Activated CD8-positive, alpha-beta memory T cell treated with anti-CD3 and anti-CD28 coated beads, Interleukin-2, amount 50 U/mL, for 24 hours (primary cell): Measurements from ENCODE around the gene BDNF.
"Not testable (repeated sequence)": the region's sequence is repeated elsewhere in the genome, so short reads cannot be mapped to it uniquely, and the experiment has no call there.

Source experiments
- DNase-seq: peaks from one replicate; pipeline ENCODE4 v3.0.0-alpha.2; 2020; ENCODE audit errors: extremely low read depth

BDNF gene

DNA sequence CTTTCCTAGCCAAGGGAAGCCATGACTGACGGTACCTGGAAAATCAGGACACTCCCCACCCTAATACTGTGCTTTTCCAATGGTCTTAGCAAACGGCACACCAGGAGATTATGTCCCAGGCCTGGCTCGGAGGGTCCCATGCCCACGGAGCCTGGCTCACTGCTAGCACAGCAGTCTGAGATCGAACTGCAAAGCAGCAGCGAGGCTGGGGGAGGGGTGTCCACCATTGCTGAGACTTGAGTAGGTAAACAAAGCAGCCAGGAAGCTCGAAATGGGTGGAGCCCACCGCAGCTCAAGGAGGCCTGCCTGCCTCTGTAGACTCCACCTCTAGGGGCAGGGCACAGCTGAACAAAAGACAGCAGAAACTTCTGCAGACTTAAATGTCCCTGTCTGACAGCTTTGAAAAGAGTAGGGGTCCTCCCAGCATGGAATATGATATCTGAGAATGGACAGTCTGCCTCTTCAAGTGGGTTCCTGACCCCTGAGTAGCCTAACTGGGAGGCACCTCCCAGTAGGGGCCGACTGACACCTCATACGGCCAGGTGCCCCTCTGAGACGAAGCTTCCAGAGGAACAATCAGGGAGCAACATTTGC is 34.6 kb downstream of the BDNF start:
- not testable (repeated sequence) for DNase-seq

DNA sequence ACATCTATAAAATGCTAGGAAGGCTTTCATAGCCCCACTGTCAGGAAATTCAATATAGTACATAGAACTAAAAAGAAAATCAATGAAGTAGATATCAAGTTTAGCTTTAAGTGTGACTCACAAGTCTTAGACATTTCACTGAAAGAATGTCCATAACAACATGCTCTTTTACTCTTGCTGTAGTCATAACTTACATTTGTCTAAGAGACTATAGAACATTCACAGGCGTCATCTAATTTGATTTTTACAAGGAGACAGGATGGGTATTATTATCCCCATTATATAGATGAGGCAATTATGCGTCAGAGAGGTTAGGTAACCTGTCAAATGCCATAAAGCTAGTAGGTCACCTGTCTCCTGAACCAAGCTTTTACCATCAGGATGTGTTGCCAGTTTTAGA is 36.9 kb downstream of the BDNF start:
- no peak for DNase-seq

DNA sequence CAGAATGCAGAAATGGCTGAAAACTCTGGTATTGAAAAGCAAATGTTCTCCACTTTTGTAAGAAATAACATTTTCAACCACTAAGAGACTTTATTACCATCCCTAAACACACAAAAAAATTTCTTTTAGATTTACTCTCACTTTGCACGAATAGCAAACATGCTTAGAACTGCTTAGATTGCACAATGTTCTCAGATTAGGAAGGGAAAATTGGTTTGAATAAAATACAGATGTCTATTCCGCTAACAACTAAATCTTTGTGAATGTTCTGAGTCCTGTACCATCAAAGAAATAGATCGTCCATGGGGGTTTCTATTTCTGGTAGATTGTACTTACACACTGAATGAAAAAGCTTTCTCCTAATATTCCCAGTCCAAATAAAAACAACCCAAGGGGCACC is 40.1 kb downstream of the BDNF start:
- no peak for DNase-seq

DNA sequence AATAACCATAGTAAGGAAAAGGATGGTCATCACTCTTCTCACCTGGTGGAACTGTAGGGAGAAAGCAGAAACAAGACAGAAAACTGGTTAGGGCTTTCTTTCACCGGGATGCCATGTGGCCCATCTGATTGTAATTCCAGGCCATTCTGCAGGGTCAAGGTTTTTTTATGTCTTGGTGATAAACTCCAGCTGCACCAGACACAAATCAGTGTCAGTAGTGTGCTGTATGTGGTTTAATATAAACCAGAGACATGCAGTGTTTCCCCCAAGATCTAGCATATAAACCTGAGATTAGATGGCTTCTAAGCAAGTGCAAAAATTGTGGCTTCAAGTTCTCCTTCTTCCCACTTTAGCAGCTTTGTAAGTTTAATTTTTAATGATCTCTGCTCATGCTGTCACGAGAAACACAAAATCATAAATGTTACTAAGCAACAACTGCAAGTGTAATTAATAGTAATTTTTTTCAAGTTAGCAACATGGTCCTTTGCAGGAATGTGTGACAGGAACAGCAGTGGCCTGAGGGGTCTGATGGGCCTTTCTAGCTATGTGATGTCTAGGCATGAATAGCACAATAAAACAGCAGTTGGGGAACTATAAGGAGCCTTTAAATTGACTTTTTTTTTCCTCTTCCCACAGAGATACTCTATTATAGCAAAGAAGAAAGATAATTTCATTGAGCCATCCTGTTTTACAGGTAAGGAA is 41.6 kb downstream of the BDNF start:
- DNase-seq: no peak

DNA sequence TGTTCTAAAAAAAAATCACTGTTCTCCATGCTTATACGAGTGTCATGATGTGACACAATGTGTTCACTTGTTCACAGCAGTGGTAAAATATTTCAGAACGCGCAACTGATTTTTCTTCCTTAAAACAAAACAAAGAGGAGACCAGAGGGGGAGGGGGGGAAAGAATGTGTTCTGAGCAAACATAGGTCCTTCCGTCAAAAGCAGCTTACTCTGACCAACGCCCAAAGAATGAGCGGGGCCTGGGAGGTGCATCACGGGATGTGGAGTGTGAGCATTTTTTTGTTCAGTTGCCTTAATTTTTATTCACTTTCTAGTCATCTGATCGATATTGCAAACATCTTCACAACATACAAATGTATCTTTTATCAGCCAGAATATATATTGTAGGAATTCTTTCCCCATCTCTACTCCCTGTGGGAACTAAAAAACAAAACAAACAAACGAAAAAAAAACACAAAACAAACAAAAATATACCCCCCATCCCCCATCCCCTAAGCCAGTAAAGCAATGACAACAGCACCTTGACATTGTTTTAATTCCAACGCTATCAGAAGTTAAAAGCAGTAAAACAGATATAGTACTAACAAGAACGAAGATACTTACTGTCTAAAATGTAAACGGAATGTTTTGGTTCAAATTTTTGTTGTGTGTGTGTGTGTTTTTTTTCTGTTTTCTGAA is 43.3 kb downstream of the BDNF start:
- no peak for DNase-seq

DNA sequence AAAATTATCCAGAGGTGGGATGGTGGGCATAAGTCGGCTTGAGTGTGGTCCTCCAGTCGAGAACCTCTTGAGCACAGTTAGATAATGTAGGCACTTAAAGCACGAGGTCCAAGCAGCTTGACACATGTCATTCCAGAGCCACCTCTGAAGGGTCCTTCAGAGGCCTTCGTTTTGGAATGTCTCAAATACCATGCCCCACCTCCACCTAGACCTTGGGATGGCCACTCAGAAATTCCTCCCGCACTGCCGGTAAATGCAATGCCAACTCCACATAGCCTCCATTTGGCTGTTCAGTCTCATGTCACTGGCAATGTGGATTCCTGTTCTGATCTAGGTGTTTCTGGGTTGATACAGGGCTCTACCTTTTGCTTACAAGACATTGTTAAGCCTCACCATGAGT is 43.9 kb downstream of the BDNF start:
- no peak for DNase-seq

DNA sequence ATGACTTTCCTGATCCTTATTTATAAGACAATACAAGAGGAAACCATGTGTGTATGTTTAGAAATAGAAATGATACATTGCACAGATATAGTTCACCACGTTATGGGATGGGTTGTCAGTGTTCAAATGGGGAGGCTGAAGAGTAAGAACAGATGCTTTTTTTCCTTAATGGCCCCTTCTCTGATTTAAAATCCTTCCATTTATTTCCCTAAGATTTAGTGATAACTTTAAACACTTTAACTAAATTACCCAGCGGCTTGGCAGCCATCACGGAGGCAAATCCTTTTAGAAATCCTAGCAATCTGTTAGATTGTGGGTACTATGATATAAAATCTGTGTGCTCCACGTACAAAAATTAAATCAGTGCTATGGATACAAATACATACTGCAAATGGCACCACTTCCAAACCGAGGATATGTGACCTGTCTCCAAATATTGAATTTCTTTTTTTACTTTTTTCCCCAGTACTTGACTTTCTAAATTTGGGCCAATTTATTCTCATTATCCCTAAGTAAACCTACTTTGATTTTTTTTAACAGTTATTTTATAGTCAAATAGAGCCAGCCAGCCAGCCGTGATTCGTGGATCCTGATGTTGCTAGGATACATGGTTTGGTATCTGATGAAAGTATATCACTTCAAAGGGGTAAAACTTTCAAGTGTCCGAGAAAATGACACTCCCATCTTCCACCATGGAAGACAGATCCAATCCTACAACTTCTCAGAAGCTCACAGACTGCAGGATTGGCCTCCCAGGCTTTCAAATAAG is 46.1 kb downstream of the BDNF start:
- no peak for DNase-seq

DNA sequence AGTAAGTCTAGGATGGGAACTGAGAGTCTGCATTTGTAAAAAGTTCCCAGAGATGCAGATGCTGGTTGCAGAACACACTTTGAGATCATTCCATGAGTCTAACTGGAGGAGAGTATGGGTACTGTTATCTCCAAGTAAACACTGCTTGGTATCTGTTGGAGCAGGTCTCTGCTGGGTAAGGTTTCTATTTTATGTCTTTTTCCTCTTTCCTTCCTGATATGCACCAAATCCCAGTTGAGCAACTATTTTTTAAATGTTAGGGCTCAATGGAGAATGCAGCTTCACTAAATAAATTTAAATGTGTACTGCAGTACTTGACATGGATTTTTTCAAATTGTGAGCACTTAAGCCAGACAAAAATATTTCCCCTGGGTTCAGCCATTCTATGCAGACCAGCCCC is 48.5 kb downstream of the BDNF start:
- no peak for DNase-seq

DNA sequence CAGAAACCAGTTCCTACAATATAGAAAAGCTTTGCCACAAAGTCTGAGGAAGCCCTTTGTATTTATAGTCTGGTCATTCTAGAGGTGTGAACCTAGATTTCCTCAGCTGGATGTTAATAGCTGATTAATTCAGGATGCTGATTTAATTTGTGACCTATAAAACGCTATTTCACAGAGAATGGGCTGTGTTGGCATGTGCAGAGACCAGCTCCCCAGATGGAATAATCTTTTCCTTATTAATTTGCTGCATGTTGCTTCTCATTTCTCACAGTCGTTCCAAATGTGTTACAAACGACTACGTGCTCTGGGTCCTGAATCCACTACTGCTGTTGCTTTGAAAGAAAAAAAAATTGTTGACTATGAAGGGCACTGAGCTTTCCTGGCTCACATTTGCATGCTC is 49.3 kb downstream of the BDNF start:
- DNase-seq: no peak

DNA sequence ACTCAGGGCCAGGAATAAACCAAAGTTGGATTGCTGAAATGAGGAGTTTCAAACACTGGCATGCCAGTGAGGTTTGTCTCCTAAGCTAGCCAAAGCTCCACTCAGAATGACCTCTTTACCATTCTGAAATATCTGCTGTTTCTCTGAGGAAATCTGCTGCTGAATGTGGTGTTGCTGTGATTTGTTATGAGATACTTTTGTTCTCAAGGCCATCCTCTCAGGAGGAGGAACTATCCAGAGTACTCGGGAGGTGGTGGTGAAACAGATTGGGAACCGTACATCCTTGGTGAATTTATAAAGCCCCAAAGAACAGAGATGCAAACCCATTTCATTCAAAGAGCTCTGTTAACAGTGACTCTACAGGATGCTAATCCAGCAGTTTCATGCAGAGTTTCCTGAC is 50.5 kb downstream of the BDNF start:
- DNase-seq: no peak

DNA sequence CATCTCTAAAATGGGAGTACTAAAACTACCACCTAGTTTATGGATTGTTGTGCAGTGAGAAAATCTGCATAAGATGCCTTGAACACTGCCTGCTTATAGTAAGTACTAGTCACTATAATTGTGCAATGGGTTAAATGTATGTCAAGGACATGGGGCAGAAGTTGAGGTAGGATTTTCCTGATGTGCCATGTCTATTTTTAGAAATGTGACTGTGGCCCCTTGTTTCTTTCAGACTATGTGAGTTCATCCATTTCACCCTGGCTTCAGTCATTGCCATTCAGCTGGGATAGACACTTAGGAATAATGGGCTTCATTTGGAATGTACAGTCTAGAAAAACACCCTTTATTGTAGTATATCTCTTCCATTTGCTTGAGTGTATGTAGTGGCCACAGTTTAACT is 51.4 kb downstream of the BDNF start:
- no peak for DNase-seq

DNA sequence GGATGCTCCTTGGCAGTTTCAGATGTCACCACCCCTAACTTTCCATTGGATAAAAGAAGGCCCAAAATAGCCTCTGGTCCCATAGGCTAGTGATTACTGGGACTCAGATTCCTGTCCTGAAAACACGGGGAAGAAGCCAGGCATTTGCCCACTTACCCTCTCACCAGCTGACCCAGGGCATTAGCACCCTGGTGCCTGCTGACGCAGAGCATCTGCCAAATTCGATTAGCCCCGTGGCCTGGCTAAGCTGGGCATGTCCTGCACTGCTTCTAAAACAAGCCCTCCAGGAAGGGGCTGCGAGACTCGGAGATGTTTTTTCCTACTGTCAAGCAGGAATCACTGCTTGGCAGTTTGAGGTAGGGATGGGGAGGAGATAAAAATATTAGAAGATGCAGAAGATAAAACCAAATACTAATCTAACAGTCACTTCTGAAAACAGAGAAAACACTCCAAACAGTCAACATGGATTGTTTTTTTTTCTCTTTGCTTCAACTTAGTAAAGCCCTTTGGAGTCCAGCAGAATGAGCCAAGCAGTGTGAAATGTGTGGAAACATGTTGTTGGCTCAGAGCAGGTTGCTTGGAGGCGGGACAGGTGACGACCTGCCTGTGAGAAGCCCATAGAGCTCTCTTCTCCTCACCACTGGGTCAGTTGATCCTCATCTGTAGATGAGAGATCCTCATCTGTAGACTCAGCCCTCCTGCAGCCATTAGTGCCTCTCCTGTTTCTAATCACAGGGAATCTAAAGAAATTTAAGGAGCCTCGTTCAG is 54.0 kb downstream of the BDNF start:
- no peak for DNase-seq

DNA sequence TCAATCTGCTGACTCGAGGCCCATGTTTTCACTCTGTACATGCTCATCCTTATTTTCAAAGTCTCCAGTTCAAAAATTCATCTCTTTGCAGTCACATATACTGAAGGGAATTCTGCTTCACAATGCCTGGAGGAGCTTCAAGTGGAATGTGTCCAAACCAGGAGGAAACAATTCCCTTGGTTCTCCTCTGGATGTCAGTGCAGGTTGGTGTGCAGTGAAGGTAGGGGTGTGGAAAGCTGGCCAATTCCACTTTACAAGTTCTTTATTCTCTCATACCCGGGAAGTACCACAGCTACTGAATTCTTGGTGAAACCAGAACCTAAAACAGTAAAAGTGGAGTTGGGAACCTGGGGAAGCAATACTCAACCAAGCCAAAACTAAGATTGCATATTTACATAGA is 57.3 kb downstream of the BDNF start:
- no peak for DNase-seq

DNA sequence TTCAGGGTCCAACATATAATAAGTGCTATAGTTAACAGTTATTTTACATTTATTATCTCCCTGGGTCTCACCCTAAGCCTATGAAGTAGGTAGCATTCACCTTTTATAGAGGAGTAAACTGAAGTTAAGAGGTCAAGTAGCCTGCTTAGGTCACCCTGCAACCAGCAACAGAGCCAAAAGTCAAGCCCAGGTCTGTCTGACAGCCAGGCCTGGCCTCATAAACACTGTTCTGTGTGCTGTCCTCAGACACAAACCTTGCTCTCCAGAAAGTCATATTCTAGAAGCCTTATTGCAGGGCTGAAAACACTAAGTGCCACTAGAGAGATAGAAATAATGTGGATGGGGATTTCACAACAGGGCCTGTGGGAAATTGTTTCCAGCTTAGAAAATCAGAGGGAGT is 59.3 kb downstream of the BDNF start:
- DNase-seq: no peak

DNA sequence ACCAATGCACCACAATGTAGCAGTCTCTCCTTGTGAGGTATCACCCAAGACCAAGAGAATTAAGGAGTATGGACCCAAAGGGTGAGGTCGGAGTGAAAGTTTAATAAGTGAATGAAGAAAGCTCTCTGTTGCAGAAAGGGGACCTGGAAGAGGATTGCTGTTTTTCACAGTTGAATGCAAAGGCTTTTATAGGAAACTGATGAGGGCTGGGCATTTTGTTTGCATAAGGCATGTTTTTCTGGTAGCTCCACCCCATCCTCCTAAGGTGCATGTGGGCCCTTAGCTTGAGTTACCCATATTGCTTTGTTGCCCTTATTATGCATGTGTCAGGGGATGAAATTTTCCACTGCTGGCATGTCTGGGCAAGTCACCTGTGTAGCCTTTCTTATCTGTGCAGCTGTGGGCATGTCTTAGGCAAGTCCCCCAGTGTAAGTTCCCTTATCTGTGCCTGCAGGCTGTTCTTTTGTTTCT is 64.7 kb downstream of the BDNF start:
- DNase-seq: no peak

DNA sequence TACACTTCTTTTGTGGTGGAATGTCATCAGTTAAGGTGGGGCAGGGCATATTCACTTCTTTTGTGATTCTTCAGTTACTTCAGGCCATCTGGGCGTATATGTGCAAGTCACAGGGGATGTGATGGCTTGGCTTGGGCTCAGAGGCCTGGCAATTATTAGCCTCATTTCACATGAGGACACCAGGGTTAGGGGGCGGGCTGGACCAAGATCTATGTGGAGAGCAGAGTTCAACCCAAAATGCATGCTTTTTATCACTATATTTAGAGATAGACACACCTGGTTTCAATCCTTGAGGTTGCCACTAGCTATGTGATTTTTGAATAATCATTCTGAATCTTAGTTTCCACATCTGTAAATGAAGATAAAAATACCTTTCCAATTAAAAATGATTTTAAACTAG is 65.5 kb downstream of the BDNF start:
- DNase-seq: not testable (repeated sequence)

DNA sequence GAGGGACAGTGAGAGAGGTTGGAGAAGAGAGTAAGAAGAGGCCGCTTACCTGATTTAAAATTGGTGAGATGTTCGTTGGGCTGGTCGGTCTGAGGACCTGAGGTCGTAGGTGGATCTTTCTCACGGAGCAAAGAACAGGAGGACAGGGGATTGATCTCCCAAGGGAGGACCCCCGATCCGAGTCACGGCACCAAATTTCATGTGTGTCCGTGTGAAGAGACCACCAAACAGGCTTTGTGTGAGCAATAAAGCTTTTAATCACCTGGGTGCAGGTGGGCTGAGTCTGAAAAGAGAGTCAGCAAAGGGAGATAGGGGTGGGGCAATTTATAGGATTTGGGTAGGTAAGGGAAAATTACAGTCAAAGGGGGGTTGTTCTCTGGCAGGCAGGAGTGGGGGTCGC is 66.0 kb downstream of the BDNF start:
- not testable (repeated sequence) for DNase-seq

DNA sequence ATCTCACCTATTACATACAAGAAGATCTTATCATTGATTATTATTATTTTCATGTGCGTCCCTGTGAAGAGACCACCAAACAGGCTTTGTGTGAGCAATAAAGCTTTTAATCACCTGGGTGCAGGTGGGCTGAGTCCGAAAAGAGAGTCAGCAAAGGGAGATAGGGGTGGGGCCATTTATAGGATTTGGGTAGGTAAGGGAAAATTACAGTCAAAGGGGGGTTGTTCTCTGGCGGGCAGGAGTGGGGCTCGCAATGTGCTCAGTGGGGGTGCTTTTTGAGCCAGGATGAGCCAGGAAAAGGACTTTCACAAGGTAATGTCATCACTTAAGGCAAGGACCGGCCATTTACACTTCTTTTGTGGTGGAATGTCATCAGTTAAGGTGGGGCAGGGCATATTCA is 71.2 kb downstream of the BDNF start:
- DNase-seq: not testable (repeated sequence)

DNA sequence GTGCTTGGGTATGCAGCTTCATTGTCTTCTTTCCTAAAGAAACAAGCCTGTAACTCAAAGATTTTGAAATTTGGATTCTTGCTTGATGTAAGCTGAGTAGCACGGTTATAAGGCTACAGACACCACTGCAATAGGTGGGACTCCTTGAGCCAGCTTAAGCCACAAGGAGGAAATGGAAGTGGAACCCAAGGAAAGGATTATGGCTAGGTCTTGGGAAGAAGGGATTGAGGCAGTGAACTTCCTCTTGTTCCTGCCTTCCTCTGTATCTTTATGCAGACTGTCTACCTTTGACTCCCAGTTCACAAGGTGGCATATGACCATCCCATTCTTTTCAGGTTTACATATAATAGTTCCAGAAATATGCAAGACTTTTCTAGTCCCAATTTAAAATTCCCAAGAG is 72.3 kb downstream of the BDNF start:
- no peak for DNase-seq

DNA sequence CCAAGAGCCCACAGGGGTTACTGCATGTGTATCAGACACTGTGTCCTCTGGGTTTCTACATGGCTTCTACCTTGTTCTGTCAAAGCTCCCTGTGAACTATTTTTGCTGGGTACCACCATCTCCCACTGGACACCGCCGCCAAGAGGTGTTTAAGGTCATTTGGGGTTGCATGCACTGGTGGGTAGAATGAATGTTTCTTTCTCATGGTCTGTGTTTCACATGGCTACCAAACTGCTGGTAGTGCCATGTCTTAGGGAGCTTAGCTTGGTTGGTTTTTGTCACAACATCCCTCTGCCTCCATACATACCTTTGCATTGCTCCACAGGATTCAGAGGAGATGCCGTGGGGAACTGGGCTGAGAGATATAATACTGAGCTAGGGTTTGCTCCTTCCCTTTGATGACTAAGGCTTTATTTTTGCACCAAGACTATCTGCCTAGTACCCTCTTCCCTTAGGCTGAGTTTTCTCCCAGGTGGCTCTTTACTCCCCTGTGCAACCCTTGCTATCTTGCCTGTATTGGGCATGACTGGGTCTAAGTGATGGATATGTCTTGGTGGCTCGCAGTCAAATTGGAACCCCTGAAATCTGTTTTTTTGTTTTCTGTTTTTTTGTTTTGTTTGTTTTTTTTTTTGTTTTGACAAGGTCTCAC is 73.2 kb downstream of the BDNF start:
- DNase-seq: no peak

DNA sequence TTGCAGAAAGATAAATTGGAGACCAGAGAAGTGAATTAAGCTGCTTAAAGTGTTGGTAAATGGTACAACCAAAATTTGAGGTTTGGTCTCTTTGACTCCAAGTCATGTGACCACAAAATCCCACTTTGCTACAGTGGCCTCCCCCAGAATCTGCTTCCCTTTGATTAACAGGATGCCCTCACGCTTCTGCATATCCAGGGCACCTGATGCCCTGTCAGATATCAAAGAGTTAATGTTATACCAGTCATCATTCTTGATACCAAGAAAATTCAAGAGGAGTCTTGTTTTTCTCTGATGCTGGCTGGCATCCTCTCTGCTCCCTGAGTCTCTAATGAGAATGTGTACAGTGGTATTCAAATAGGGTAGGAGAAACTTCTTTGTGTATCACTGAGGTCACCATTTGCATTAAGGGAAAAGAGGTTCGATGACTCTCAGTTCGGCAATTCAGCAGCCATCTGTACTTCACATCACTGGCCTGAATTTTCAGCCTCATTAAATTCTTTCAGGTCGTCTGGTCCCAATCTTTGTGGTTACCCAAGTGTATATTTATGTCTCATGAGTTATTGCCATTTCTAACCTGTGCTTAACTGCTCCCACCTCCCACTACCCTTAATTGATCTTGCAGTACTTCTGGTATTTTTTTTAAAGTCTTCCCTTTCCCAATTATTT is 73.9 kb downstream of the BDNF start:
- DNase-seq: no peak
